HG03103 (cell line): ENCODE results near the gene NCEH1.
A peak's percentile ranks its signal among the peaks of the same experiment; 100 is the strongest.

Source experiments
- ATAC-seq: cut with Tn5 transposase; IDR thresholded peaks from one replicate; pipeline ENCODE4 v1.9.1; 2021; ENCODE audit warnings: low read depth; ENCODE audit not compliant: unreplicated experiment

The NCEH1 gene

DNA sequence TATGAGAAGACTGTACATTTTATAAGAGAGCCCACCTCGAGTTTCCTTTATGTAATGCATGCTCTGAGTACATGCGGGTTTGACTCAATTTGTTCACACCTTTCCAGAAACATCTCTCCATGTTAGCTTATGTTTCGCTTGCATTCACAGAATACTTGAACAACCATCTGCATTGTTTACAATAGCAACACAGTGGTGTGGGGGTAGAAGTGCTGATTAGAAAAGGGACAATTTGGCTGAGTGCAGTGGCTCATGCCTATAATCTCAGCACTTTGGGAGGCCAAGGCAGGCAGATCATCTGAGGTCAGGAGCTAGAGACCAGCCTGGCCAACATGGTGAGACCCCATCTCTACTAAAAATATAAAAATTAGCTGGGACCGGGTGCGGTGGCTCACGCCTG lies 60.9 kb downstream of the NCEH1 start:
- ATAC-seq = no peak

DNA sequence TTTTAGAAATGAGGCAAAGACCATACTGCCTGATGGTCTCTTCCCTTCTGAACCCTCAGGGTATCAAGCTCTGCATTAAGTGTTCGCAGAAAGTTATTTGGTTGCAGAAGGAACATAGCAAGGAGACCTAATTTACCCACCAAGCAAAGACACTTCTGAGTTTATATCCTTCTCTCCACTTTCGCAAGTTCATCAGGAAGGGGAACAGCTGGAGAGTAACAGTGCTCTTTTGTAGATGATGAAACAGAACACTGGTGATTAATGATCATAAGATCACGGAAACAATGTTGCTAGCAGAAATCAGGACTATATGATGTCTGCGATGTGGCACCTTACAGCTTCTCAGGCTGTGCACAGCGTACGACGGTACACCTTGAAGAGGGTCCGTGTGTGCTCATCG lies 62.1 kb downstream of the NCEH1 start:
- no peak for ATAC-seq

DNA sequence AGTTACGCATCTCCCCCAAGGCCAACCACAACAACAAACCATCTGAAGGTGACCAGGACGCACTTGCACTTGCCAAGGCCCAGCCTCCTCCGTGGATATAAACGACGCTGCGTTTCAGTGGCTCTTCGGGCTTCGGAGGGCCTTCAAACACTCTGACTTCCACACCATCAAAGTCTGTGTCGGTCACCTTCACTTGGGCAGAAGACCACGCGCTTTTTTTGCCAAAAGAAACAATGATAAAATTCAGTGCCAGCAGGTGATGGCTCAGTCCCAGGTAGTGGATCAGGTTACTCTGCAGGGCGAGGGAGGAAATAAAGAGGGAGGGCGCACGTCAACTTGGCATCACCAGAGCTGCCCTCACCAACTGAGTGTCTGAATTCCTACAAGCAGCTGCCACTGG lies 63.0 kb downstream of the NCEH1 start:
- ATAC-seq = no peak

DNA sequence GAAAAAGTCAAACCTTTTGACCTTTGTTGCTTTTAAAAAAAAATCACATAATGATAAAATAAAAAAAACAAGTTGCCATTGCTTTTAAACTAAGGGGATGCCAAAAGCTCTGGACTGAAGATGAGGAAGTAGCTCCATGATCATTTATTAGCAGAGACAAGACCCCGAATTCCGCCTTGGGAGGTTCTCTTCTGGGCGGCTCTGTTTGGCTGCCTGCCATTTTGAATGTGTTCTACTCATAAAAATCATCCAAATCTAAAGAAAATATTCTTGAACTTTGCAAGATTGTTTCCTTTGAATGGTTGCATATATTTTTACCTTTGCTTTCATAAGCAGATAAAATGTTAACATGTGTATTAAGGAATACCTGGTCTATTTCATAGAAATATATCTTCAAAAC lies 63.8 kb downstream of the NCEH1 start:
- ATAC-seq = no peak

DNA sequence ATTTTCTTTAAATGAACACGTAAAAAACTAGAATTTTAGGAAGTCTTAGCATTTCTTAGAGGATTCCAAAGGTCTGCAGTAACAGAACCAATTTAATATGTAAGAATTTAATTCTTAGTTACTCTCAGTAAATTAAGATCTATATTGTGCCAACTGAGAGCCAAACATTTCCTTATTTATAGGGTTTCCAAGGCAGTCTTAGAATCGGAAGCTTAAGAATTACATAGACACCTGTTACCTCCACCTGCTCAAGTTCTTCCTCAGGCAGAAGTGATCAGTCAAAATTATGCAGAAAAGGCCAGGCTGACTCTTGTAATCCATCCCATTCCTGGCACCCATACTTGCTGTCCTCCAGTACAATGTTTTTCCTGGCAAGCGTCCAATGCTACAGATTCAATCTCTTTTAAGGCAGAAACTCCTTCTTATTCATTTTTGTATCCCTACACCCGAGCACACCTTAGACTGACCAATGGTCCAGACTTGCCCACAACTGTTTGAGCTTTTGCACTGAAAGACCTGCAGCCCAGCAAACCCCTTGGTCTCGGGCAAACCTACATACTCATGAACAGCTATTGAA lies 64.3 kb downstream of the NCEH1 start:
- ATAC-seq = no peak

DNA sequence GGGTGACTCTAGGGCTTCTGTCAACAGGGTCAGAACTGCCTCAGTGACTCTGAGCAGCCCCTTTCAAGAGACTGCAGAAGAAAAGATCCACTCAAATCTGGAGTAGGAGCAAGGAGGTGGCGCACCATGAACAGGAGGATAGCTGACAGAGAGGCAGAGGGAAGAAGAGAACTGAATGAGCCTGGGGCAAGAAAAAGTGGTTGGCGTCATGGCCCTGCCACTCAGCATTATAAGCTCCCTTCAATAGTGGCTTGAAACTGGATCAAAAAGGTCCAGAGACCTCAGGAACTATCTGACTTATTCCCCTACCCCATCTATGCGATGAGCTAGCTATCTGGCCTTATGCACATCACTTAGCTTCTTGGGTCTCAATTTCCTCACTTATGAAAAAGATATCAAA lies 66.6 kb downstream of the NCEH1 start:
- no peak for ATAC-seq

DNA sequence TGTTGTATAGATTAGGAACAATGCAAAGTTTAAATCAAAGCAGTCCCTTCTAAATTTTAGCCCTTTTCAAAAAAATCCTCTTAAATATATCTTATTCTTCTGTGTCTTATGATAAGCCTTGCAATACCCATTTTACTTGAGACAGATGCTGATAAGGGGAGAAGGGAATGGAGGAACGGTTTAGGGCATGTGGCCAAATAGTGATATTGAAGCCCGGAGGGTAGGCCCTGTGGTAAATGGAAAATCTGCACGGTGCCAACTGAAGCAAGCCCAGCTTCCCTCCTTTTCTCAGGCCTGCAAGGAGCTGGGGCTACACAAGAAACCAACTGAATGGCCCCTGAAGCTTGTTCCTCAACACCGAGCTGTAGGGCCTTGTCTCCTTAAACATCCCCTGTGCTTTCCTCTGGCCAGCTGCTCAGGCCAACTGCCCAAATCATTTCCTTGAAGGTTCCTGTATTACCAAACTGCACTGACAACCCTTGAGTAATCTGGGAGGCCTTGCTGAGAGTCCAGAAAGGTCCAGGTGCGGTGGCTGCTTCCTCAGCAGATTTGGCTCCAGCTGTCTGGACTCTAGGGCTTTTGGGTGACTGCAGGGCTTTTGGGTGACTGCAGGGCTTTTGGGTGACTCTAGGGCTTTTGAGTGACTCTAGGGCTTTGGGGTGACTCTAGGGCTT lies 67.2 kb downstream of the NCEH1 start:
- no peak for ATAC-seq

DNA sequence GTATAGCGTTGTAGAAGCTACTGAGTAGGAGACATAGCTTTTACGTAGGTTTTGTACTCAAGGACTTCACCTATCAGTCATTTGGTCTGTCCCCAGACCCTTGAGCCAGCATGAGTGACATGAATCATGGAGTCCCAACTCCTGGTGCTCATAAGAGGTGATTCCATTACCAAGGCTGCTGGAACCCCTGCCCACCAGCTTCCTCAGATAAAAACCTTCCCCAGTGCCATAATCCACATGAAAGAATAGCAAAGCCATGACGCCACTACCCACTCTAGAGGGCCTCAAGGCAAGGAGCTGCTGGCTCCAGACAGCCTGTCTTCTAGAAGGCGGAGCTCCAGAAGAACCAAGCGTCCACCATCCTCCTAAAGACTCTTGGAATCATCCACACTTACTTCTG lies 69.6 kb downstream of the NCEH1 start:
- ATAC-seq = no peak

DNA sequence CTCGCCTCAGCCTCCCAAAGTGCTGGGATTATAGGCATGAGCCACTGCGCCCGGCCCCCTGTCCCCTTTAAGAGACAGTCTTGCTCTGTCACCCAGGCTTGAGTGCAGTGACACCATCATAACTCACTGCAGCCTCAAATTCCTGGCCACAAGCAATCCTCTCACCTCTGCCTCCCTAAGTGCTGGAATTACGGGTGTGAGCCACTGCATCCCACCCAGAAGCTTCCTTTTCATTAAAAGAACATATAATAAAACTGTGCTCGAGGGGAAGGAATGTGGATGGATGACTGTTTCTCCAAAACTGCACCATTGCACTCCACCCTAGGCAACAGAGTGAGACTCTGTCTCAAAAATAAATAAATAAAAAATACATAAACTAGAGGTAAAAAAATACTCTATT lies 70.1 kb downstream of the NCEH1 start:
- ATAC-seq = no peak

DNA sequence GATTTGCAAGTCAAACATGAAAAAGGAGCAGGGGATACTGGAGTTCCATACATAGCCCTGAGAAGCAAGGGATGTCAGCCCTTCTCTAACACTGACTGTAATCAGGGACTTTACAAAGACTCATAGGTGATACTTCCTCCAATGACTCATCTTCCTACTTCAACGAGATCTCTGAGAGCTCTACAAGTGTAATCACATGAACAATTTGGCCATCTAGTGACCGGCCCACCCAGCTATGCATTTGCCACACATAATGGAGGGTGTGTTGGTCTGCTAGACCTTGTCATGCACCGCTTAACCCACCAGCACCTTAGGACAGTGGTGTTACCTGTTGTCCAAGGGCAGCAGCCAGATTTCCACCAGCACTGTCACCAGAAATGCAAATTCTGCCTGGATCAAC lies 75.3 kb downstream of the NCEH1 start:
- peak; percentile 94 for ATAC-seq

DNA sequence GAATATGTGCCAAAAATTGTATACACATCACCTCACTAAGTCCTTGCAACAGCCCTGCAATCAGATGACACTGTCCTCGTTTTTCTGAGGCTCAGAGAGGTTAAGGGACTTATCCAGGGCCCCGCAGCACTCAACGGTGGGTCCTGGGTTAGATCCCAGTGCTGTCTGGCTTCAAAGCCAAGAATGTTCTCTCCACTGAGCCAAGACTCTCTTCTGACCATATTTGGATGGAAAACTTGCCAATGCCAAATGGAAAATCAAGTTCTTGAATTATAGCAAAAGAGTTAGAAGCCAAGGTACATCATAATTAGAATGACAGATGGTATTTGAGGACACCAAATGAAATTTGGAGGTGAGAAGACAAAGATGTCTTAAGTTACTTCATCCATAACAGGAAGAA lies 75.9 kb downstream of the NCEH1 start:
- ATAC-seq = no peak

DNA sequence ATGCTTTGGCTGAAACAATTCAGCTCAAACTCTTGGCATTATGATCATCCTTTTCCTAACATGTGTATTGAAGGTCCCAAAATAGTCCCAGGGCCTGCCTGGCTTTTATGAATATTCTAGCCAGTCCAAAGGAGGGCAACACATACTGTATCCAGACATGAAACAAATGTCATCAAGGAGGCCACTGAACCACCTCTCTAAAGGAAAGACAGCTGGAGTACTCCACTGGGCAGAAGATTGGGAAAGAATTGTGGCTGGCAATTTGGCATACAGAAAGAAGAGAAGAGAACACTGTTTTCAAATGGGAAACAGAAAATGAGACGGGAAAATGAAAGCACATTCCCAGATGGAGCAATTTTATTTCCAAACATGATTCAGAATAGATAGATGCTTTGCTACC lies 80.6 kb downstream of the NCEH1 start:
- no peak for ATAC-seq

DNA sequence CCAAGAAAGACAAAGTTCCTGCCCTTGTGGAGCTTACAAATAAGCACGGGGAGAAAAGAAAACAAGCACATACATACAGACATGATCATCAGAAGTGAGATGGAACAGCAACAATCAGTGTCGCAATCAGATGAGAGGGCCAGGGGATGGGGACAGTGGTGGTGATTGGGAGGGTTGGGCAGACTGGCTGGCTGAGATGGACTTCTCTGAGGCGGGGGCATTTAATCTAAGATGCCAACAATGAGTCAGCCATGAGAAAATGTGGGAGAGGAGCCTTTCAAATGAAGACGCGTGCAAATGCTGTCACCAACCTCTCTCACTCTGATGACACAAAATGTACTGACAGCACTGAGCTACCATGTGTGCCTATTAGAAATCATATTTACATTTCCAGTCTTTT lies 81.4 kb downstream of the NCEH1 start:
- ATAC-seq = no peak

DNA sequence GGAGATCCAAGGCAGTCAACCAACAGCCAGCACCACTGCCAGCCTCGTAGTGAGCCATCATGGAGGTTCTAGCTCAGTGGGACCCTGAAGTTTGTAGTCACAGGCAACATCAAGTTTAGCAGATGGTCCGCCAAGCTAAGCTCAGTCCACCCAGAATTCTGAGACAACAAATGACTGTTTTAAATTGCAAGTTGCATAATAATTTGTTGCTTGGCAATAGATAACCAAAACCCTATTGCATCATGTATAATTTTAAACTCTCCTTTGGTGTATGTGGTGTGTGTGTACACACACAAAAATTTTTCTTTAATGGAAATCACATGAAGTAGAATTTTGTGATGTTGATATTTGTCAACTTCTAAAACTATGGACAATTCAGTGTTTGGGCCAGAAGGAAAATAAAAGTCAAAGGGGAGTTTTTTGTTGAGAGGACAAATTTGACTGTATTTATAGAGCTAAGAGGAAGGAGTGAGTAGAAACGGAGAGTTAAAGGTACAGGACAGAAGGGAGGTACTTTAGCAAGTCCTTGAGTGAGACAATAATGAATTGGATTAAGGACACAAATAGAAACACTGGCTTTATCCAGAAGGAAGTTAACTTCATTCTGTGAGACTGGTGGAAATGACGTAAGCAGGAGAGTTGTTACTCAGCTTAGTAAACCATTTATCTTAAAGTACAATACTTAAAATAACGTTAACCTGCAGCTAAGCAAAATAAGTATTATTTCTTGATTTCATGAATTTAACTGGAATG lies 83.6 kb downstream of the NCEH1 start:
- no peak for ATAC-seq

DNA sequence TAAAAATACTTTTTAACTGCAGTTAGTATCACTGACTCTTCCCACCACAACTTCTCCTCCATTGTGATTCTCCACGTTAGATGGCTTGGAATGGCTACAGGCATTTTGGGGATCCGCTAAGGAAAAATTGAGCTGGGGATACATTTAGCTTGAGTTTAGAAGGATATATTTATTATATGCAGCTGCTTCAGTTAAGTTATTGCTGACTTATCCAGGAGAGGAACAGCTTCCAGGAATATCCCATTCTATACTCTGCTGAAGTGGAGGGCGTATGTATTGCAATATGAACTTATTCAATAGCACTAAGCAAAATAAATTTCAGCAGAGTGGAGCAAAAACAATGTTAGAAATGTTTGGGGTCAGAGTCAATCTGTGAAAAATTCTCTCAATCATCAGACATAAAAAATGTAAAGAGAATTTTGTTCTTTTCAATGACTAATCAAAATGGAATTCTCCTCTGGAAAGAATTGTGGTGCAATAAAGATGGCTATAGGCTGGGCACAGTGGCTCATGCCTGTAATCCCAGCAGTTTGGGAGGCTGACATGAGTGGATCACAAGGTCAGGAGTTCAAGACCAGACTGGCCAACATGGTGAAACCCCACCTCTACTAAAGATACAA lies 84.7 kb downstream of the NCEH1 start:
- ATAC-seq = no peak

DNA sequence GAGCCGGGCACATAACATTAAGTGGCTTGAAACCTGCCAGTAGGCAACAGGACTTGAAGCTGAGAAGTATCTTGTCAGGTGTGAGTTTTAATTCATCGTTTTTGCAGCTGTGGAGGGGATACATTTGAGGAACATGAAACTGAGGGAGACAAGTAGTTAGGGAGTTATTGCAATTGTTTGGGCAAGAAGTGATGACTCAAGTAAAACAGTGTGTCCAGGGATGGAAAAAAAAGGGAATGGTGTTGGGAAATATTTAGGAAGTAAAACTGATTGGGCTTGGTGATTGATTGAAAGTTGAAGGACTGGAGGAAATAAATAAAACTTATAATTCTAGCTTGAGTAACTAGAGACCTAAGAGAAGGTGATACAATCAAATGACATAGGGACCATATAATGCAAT lies 85.5 kb downstream of the NCEH1 start:
- no peak for ATAC-seq

DNA sequence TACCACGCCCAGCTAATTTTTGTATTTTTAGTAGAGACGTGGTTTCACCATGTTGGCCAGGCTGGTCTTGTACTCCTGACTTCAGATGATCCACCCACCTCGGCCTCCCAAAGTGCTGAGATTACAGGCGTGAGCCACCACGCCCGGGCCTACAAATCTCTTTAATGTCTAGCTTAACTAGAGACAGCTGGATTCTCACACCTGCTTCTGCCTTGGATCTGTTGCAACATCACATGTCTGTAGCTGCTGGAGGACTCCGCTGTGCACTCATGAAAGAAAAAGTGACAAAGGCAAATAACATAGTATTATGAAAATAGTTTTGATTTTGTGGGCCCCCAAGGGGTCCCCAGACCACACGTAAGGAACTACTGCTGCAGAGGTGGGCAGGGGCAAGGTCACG lies 85.9 kb downstream of the NCEH1 start:
- no peak for ATAC-seq

DNA sequence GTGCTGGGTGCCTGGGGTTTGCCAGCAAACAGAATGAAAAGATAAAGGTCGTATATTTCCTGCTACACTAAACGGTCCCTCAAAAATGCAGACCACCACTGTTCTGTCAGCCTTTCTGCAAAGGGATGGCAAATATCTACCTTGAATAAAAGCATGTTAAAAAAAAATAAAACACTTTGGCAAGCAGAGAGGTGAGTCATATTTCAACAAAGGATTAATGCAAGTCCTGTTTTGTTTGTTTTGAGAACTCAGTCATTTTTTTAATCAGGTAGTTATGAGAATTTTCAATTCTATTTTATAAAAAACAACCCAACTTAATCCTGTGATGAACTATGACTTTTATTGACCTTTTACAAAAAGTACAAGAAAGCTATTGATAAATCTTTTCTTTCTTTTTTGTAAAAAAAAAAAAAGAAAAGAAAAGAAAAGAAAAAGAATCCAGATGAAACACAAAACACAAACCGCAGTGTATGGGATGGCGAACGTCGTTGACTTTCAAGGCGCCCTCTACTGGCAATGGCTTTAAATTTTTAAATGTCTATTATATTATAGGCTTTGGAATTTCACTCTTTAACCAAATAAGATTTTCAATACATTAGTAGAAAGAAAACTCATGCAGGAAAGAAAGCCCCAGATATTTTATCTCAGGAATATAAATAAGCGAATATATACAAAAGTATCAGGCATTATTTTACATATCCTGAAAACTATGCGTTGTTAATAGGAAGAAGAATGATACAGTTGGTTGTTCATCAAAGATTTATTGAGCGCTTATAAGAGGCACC lies 87.8 kb downstream of the NCEH1 start:
- ATAC-seq = no peak

DNA sequence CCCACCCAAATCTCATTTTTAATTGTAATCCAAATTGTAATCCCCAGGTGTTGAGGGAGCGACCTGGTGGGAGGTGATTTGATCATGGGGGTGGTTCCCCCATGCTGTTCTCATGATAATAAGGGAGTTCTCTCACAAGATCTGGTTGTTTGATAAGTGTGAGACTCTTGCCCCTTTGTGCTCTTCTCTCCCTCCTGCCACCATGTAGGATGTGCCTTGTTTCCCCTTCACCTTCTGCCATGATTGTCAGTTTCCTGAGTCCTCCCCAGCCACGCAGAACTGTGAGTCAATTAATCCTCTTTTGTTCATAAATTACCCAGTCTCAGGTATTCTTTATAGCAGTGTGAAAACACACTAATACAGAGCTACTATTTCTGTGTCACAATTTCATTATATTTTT lies 88.7 kb downstream of the NCEH1 start:
- no peak for ATAC-seq

DNA sequence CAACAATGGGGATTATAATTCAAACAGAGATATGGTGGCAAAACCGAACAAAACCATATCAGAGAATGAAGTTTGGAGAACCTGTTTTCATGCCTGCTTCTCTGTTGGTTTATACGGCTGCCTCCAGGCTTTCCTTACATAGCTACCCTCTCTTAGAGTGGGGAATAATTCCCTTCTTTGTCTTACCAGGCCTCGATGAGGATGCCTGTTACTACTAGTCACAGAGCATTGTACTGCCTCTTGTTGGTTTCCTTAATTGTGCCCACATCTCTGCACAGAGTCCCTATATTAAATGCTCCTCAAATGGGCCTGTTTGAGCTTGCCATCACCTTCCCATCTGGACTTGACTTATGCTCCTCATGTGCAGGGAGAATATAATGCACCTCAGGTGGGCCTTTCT lies 92.9 kb downstream of the NCEH1 start:
- ATAC-seq = no peak
